ENCODE data around the gene FAM228A. TPM values are rescaled to one million over a fixed set of nuclear protein-coding genes. Genes with fewer than 3 reads are reported as not detected.

FAM228A gene
- total RNA-seq, 1 donor from 2014 or later, result 0.89 TPM

- DNase-seq (no peak), ATAC-seq (no peak)
- Histone ChIP-seq H3K27ac (no peak overlapping the region), H3K36me3 (peaks cover 94% of the 10 kb centered on the region), H3K4me1 (no peaks in the 10 kb centered on the region), H3K27me3 (ENCODE audit: low read depth) (no peaks in the 10 kb centered on the region), H3K4me3 (no peak overlapping the region), H3K9me3 (no peaks in the 10 kb centered on the region)
- TF ChIP-seq CTCF (IDR thresholded peaks at IDR 0.05), result no peak
- intact Hi-C loops (cut with DNase I), result no loop called here
These were observed 31.9 kb downstream of the FAM228A start for GRCh38 chr2:24206714-24207113.

GRCh38 chr2:24207359-24207758, 32.5 kb downstream of the FAM228A start:
- TF ChIP-seq CTCF (IDR thresholded peaks at IDR 0.05), result no peak
- Histone ChIP-seq H3K4me3 (no peak overlapping the region), H3K27me3 (ENCODE audit: low read depth) (no peaks in the 10 kb centered on the region), H3K9me3 (no peaks in the 10 kb centered on the region), H3K27ac (no peak overlapping the region), H3K4me1 (no peaks in the 10 kb centered on the region), H3K36me3 (peaks cover 100% of the 10 kb centered on the region)
- ATAC-seq (no peak), DNase-seq (no peak)
- intact Hi-C loops (cut with DNase I), result no loop called here

- Histone ChIP-seq H3K27ac (no peak overlapping the region), H3K36me3 (peaks cover 99% of the 10 kb centered on the region), H3K4me1 (no peaks in the 10 kb centered on the region), H3K9me3 (no peaks in the 10 kb centered on the region), H3K27me3 (ENCODE audit: low read depth) (no peaks in the 10 kb centered on the region), H3K4me3 (no peak overlapping the region)
- no peak for DNase-seq
- intact Hi-C loops (cut with DNase I), result no loop called here
- no peak for ATAC-seq
- no peak for TF ChIP-seq CTCF (IDR thresholded peaks at IDR 0.05)
These were observed 33.6 kb downstream of the FAM228A start for GRCh38 chr2:24208490-24208889.

GRCh38 chr2:24209389-24210105, 34.7 kb downstream of the FAM228A start:
- intact Hi-C loops (cut with DNase I), result no loop called here

GRCh38 chr2:24210106-24210455, 35.2 kb downstream of the FAM228A start:
- TF ChIP-seq CTCF (IDR thresholded peaks at IDR 0.05), result no peak
- H3K27ac ChIP-seq, result no peak overlapping the region
- no peaks in the 10 kb centered on the region for H3K27me3 ChIP-seq (ENCODE audit: low read depth)
- no peaks in the 10 kb centered on the region for H3K9me3 ChIP-seq
- peaks cover 98% of the 10 kb centered on the region for H3K36me3 ChIP-seq
- ATAC-seq (no peak), DNase-seq (no peak)
- no peak overlapping the region for H3K4me3 ChIP-seq
- intact Hi-C loops (cut with DNase I), result no loop called here
- no peaks in the 10 kb centered on the region for H3K4me1 ChIP-seq

More at GRCh38 chr2:24209389-24210105, 34.7 kb downstream of the FAM228A start:
- no peak for TF ChIP-seq CTCF (IDR thresholded peaks at IDR 0.05)
- H3K36me3 ChIP-seq, result peaks cover 98% of the 10 kb centered on the region
- H3K9me3 ChIP-seq, result no peaks in the 10 kb centered on the region
- no peak overlapping the region for H3K4me3 ChIP-seq
- DNase-seq, result no peak
- no peaks in the 10 kb centered on the region for H3K27me3 ChIP-seq (ENCODE audit: low read depth)
- no peak overlapping the region for H3K27ac ChIP-seq
- ATAC-seq, result no peak
- H3K4me1 ChIP-seq, result no peaks in the 10 kb centered on the region
